K562 (cell line): Measurements from ENCODE around the gene DENND5B. TPM values are rescaled to one million over a fixed set of nuclear protein-coding genes. Genes with fewer than 3 reads are reported as not detected.

ENCODE experiments used
- ATAC-seq: fragments of 200-7000 bp; cut with Tn5 transposase; 3 replicates; pipeline ENCODE4 v1.9.1; 2020; ENCODE audit warnings: moderate library complexity
- BruUV-seq: library from RNA; stranded (reverse); fragments of 400-500 nt; replicated peaks from 2 replicates; lab custom pipeline; 2021; lab: Mats Ljungman, UMichigan
- CTCF ChIA-PET: fragments of 300-600 bp; formaldehyde crosslinking; extraction: SDS; loops from one replicate; lab custom pipeline; 2021; ENCODE audit warnings: low intra/inter-chr PET ratio; lab: Yijun Ruan, JAX
- POLR2A ChIA-PET: fragments of 300-600, 350-650 bp; sonication (Branson Sonifier 250); formaldehyde crosslinking; extraction: SDS; loops from one replicate; lab custom pipeline; 2021; ENCODE audit warnings: antibody characterized with exemption, inconsistent platforms; lab: Yijun Ruan, JAX
- DNase-seq, 4 experiments: peaks; one replicate each; pipeline versions ENCODE4 v3.0.0 to v3.0.0-alpha.2; 2011 to 2018; ENCODE audit warnings: low spot score in 3 of 4, mixed read lengths in 3 of 4; ENCODE audit errors: extremely low read depth in 1 of 4
- FAIRE-seq: peaks from 2 replicates; lab custom pipeline; 2011; peaks lifted over from hg19 to GRCh38; lab: Jason Lieb, UNC
- H2AFZ ChIP-seq: 2 replicates; pipeline ENCODE4 v1.6.0; 2011; ENCODE audit warnings: low read depth, low read length, control low read depth, inconsistent platforms
- H3K27ac ChIP-seq: fragments of 200-600 bp; 3 replicates; pipeline ENCODE4 v1.8.0; 2011; ENCODE audit warnings: low read depth, mild to moderate bottlenecking, control low read depth, inconsistent platforms, low read length, moderate library complexity, mixed read lengths; ENCODE audit errors: extremely low read depth
- H3K27me3 ChIP-seq, 2 experiments: fragments of 300-600 bp in 1 of 2; 2 replicates in 1 of 2; 3 replicates in 1 of 2; pipeline versions ENCODE4 v1.6.0 to v1.8.0; 2011; ENCODE audit warnings: inconsistent platforms in 2 of 2, low read length in 2 of 2, mild to moderate bottlenecking in 1 of 2, mixed read lengths in 1 of 2, moderate library complexity in 1 of 2; ENCODE audit not compliant: control insufficient read depth in 2 of 2, insufficient read depth in 2 of 2
- H3K36me3 ChIP-seq: fragments of 300-600 bp; 3 replicates; pipeline ENCODE4 v1.8.0; 2011; ENCODE audit warnings: mild to moderate bottlenecking, low read length, inconsistent platforms; ENCODE audit not compliant: control insufficient read depth, insufficient read depth
- H3K4me1 ChIP-seq, 2 experiments: fragments of 200-600 bp in 1 of 2; replicated peaks in 1 of 2; 2 replicates in 1 of 2; 3 replicates in 1 of 2; pipeline versions ENCODE4 v1.5.1 to v1.8.0; 2011; ENCODE audit warnings: inconsistent platforms in 2 of 2, low read length in 2 of 2, mild to moderate bottlenecking in 1 of 2, mixed read lengths in 1 of 2, moderate library complexity in 1 of 2; ENCODE audit not compliant: control insufficient read depth in 2 of 2, insufficient read depth in 2 of 2
- H3K4me2 ChIP-seq: 2 replicates; pipeline ENCODE4 v1.6.1; 2011; ENCODE audit warnings: low read length, control low read depth, inconsistent platforms, mixed read lengths; ENCODE audit not compliant: insufficient read depth
- H3K4me3 ChIP-seq: fragments of 200-600 bp; sonication (generic), shearing (Covaris generic); 2 replicates; pipeline ENCODE4 v1.5.1; 2016; ENCODE audit warnings: control low read depth, inconsistent platforms
- H3K79me2 ChIP-seq: fragments of 200-600 bp; 3 replicates; pipeline ENCODE4 v1.8.0; 2011; ENCODE audit warnings: low read length, inconsistent platforms; ENCODE audit not compliant: control insufficient read depth, insufficient read depth
- H3K9ac ChIP-seq, 2 experiments: 2 replicates each; pipeline versions ENCODE4 v1.6.0 to v1.6.1; 2011; ENCODE audit warnings: low read depth in 2 of 2, low read length in 2 of 2, control low read depth in 1 of 2, inconsistent platforms in 1 of 2, mild to moderate bottlenecking in 1 of 2, mixed read lengths in 1 of 2; ENCODE audit not compliant: insufficient read depth in 1 of 2
- H3K9me1 ChIP-seq: one replicate; pipeline ENCODE4 v1.6.0; 2011; ENCODE audit warnings: inconsistent platforms, mild to moderate bottlenecking, low read length, moderate library complexity; ENCODE audit not compliant: control insufficient read depth, insufficient read depth
- H3K9me3 ChIP-seq: replicated peaks from 2 replicates; pipeline ENCODE4 v1.5.1; 2011; ENCODE audit warnings: low read depth, low read length, inconsistent platforms; ENCODE audit not compliant: control insufficient read depth, insufficient read depth
- H4K20me1 ChIP-seq: replicated peaks from 2 replicates; pipeline ENCODE4 v1.6.1; 2011; ENCODE audit warnings: low read length, inconsistent platforms, mixed read lengths; ENCODE audit not compliant: control insufficient read depth, insufficient read depth
- CBX2 ChIP-seq: fragments of 200-600 bp; sonication (generic); IDR thresholded peaks from one replicate; pipeline ENCODE4 v1.6.1; 2012; ENCODE audit warnings: mild to moderate bottlenecking, low read length, inconsistent platforms; ENCODE audit not compliant: insufficient read depth, poor library complexity, severe bottlenecking
- CEBPG ChIP-seq, 3 experiments: fragments of 200-800 bp in 1 of 3; sonication (Bioruptor generic) in 1 of 3; sonication (generic) in 1 of 3; formaldehyde crosslinking in 1 of 3; IDR thresholded peaks in 2 of 3; conservative IDR thresholded peaks in 1 of 3; 2 replicates each; pipeline versions ENCODE4 v1.6.1 to v1.8.0; 2016 to 2022; ENCODE audit warnings: missing compliant biosample characterization in 2 of 3, missing genetic modification characterization in 2 of 3, mild to moderate bottlenecking in 1 of 3, missing genetic modification reagents in 1 of 3
- CHD4 ChIP-seq: fragments of 200-600 bp; sonication (generic); IDR thresholded peaks from 3 replicates; pipeline ENCODE4 v1.6.1; 2012; ENCODE audit warnings: low read depth, mild to moderate bottlenecking, mixed read lengths, low read length, inconsistent platforms; ENCODE audit not compliant: insufficient read depth, insufficient replicate concordance, poor library complexity, severe bottlenecking
- CREM ChIP-seq: IDR thresholded peaks from 2 replicates; pipeline ENCODE4 v1.6.1; 2014; ENCODE audit warnings: antibody characterized with exemption, low read depth
- CTBP1 ChIP-seq: fragments of 450-650 bp; IDR thresholded peaks from 2 replicates; pipeline ENCODE4 v1.6.1; 2016; ENCODE audit warnings: borderline replicate concordance
- CXXC5 ChIP-seq: fragments of 250-450 bp; sonication (Bioruptor Pico); IDR thresholded peaks from 2 replicates; pipeline ENCODE4 v1.8.0; 2022; ENCODE audit warnings: inconsistent platforms, mild to moderate bottlenecking, moderate library complexity
- ERF ChIP-seq: fragments of 450-650 bp; formaldehyde crosslinking; IDR thresholded peaks from 2 replicates; pipeline ENCODE4 v1.4.0; 2020; ENCODE audit warnings: mild to moderate bottlenecking, mixed read lengths
- HMG20B ChIP-seq: fragments of 250-450 bp; sonication (Bioruptor Pico); IDR thresholded peaks from 2 replicates; pipeline ENCODE4 v1.5.0; 2021; ENCODE audit warnings: mild to moderate bottlenecking
- HNRNPH1 ChIP-seq: fragments of 200-400 bp; formaldehyde crosslinking; optimal IDR thresholded peaks from 2 replicates; pipeline ENCODE3; 2017; ENCODE audit warnings: low read depth, mild to moderate bottlenecking, low read length, moderate library complexity
- PHB2 ChIP-seq: fragments of 450-650 bp; IDR thresholded peaks from 2 replicates; pipeline ENCODE4 v1.6.1; 2017; ENCODE audit warnings: low read depth
- PHF21A ChIP-seq: fragments of 450-650 bp; IDR thresholded peaks from 2 replicates; pipeline ENCODE4 v1.6.1; 2017; ENCODE audit warnings: low read depth, borderline replicate concordance
- POLR2A ChIP-seq: fragments of 450-650 bp; conservative IDR thresholded peaks from 2 replicates; pipeline ENCODE4 v1.6.1; 2016
- SLC30A9 ChIP-seq: fragments of 250-450 bp; sonication (Bioruptor Pico); IDR thresholded peaks from 2 replicates; pipeline ENCODE4 v1.8.0; 2022; ENCODE audit warnings: mild to moderate bottlenecking, moderate library complexity
- U2AF1 ChIP-seq: fragments of 200-400 bp; formaldehyde crosslinking; optimal IDR thresholded peaks from 2 replicates; pipeline ENCODE3; 2017; ENCODE audit warnings: mild to moderate bottlenecking, low read depth, low read length, moderate library complexity
- ZNF146 ChIP-seq: IDR thresholded peaks from one replicate; pipeline ENCODE4 v1.6.1; 2018; ENCODE audit warnings: missing compliant biosample characterization; ENCODE audit not compliant: unreplicated experiment
- WGBS: fragments of 100-300 bp; shearing (Covaris generic); methylation state at CpG from one replicate; pipeline ENCODE4 v1.1.6; 2016; ENCODE audit warnings: low coverage, mixed read lengths; ENCODE audit not compliant: insufficient coverage; ENCODE audit errors: missing lambda C conversion rate; 5-methylcytosine and 5-hydroxymethylcytosine counted together
- in situ Hi-C: fragments of 300-500 bp; cut with MboI; formaldehyde crosslinking; loops from 4 replicates; pipeline ENCODE4 v1.15.0; 2018; ENCODE audit warnings: inconsistent platforms, mixed read lengths
- intact Hi-C: fragments of 100-400 bp; cut with micrococcal nuclease; formaldehyde crosslinking; loops from 2 replicates; pipeline ENCODE4 v1.14.2; 2022
- polyA plus RNA-seq, 8 experiments: library from polyadenylated mRNA; depleted of rRNA in 4 of 8; stranded (reverse) in 5 of 8; unstranded in 3 of 8; fragments of >200 nt; fragmentation: Nextera tagmentation in 2 of 8; fragmentation: Illumina TruSeq in 1 of 8; extraction: Ambion mirVana in 2 of 8; extraction: Trizol in 1 of 8; gene quantifications; 2 replicates each; pipeline versions ENCODE4 v1.2.1 to v1.2.3, GENCODE V29; 2011 to 2014; ENCODE audit warnings: inconsistent platforms in 1 of 8, missing spikeins in 1 of 8
- total RNA-seq, 7 experiments: library from RNA; depleted of rRNA in 6 of 7; stranded (reverse); fragments of >200 nt in 6 of 7; fragmentation: Illumina TruSeq in 2 of 7; extraction: Trizol in 2 of 7; gene quantifications; 2 replicates each; pipeline versions ENCODE4 v1.2.1 to v1.2.3, GENCODE V29; 2011 to 2021; ENCODE audit warnings: low replicate concordance in 1 of 7
- TF ChIP-seq, protein P1 (sequence below): fragments of 250-450 bp; sonication (Bioruptor Pico); IDR thresholded peaks from 2 replicates; pipeline ENCODE4 v1.4.0; 2020; ENCODE audit warnings: borderline replicate concordance
- TF ChIP-seq, protein P2 (sequence below): fragments of 450-650 bp; IDR thresholded peaks from 2 replicates; pipeline ENCODE4 v1.6.1; 2016
- TF ChIP-seq, protein P3 (sequence below): sonication (generic); IDR thresholded peaks from 2 replicates; pipeline ENCODE4 v1.6.1; 2016
- TF ChIP-seq, protein P4 (sequence below): fragments of 450-650 bp; conservative IDR thresholded peaks from 2 replicates; pipeline ENCODE4 v1.6.1; 2016; ENCODE audit warnings: missing genetic modification characterization, low read depth, mild to moderate bottlenecking, missing compliant biosample characterization, moderate library complexity

The DENND5B gene
- total and polyA plus RNA-seq, 9 of the 15 experiments (the other 6 are each of a cell fraction or from before 2014, with no cell fraction given) = 0.99 to 6.0 (median 3.6) TPM

DNA sequence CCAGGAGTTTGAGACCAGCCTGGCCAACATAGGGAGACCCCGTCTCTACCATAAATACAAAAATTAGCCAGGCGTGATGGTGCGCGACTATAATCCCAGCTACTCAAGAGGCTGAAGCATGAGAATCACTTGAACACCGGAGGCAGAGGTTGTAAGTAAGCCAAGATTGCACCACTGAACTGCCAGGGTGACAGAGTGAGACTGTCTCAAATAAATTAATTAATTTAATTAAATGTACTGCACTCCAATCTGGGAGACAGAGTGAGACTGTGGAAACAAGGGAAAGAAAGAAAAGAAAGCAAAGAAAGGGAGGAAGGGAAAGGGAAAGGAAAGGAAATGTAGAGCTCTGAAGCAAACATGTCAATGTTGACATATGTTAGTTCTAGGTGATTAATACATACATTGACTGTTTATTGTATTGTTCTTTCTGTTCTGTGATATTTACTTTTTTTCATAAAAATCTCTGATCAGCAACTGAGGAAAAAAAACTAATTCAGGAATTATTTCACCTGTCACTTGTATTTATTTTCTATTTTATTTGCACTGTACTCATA is 99.6 kb downstream of the DENND5B start:
- FAIRE-seq = no peak
- Histone ChIP-seq H3K79me2 (no peaks in the 10 kb centered on the region), H3K9me1 (no peaks in the 10 kb centered on the region), H3K9me3 (no peaks in the 10 kb centered on the region), H4K20me1 (no peaks in the 10 kb centered on the region), H3K4me1 (no peaks in the 10 kb centered on the region), H3K4me3 (no peak overlapping the region), H3K27me3 (no peaks in the 10 kb centered on the region), H2AFZ (no peak overlapping the region), H3K9ac (no peak overlapping the region), H3K27ac (no peak overlapping the region), H3K36me3 (no peaks in the 10 kb centered on the region), H3K4me2 (no peak overlapping the region)
- no peak for DNase-seq
- POLR2A ChIA-PET = interaction anchor here (2.3 kb wide), 1 partner anchor 14 kb away, joined by 6 read pairs; no protein-coding TSS in a partner anchor
- 16% methylated on average over 5 of the region's 5 CpGs for WGBS
- in situ Hi-C loops (no loop called here), intact Hi-C loops (no loop called here)
- CTCF ChIA-PET = no interaction called here
- ATAC-seq = no peak
- no TSS peak for BruUV-seq
- TF ChIP-seq, protein P1, sequence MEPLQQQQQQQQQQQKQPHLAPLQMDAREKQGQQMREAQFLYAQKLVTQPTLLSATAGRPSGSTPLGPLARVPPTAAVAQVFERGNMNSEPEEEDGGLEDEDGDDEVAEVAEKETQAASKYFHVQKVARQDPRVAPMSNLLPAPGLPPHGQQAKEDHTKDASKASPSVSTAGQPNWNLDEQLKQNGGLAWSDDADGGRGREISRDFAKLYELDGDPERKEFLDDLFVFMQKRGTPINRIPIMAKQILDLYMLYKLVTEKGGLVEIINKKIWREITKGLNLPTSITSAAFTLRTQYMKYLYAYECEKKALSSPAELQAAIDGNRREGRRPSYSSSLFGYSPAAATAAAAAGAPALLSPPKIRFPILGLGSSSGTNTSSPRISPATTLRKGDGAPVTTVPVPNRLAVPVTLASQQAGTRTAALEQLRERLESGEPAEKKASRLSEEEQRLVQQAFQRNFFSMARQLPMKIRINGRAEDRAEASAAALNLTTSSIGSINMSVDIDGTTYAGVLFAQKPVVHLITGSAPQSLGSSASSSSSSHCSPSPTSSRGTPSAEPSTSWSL = no peak
- TF ChIP-seq CBX2 (no peak), HNRNPH1 (no peak), ERF (no peak), CHD4 (no peak), SLC30A9 (no peak), ZNF146 (CRISPR knock-in tag) (no peak), CEBPG (CRISPR knock-in tag; IDR thresholded peaks at IDR 0.05) (no peak), CEBPG (tag; conservative IDR thresholded peaks at IDR 0.05 in 1 of 2, IDR thresholded peaks at IDR 0.05 in 1 of 2) (no peak), CREM (no peak), HMG20B (CRISPR knock-in tag) (no peak), U2AF1 (no peak), PHB2 (no peak), POLR2A (no peak), CTBP1 (no peak), PHF21A (no peak), CXXC5 (CRISPR knock-in tag) (no peak)
- TF ChIP-seq, protein P2, sequence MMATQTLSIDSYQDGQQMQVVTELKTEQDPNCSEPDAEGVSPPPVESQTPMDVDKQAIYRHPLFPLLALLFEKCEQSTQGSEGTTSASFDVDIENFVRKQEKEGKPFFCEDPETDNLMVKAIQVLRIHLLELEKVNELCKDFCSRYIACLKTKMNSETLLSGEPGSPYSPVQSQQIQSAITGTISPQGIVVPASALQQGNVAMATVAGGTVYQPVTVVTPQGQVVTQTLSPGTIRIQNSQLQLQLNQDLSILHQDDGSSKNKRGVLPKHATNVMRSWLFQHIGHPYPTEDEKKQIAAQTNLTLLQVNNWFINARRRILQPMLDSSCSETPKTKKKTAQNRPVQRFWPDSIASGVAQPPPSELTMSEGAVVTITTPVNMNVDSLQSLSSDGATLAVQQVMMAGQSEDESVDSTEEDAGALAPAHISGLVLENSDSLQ = no peak
- TF ChIP-seq, protein P3, sequence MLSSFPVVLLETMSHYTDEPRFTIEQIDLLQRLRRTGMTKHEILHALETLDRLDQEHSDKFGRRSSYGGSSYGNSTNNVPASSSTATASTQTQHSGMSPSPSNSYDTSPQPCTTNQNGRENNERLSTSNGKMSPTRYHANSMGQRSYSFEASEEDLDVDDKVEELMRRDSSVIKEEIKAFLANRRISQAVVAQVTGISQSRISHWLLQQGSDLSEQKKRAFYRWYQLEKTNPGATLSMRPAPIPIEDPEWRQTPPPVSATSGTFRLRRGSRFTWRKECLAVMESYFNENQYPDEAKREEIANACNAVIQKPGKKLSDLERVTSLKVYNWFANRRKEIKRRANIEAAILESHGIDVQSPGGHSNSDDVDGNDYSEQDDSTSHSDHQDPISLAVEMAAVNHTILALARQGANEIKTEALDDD = no peak
- TF ChIP-seq, protein P4, sequence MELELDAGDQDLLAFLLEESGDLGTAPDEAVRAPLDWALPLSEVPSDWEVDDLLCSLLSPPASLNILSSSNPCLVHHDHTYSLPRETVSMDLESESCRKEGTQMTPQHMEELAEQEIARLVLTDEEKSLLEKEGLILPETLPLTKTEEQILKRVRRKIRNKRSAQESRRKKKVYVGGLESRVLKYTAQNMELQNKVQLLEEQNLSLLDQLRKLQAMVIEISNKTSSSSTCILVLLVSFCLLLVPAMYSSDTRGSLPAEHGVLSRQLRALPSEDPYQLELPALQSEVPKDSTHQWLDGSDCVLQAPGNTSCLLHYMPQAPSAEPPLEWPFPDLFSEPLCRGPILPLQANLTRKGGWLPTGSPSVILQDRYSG (tag) = no peak
